GM19035 (cell line): ENCODE measurements around the gene CORO1C.

Source experiments
- ATAC-seq: cut with Tn5 transposase; IDR thresholded peaks from one replicate; pipeline ENCODE4 v1.9.1; 2021; ENCODE audit not compliant: unreplicated experiment

The CORO1C gene

GRCh38 chr12:108727868-108728735, 3.2 kb downstream of the CORO1C start:
- ATAC-seq: no peak

GRCh38 chr12:108727161-108727560, 4.2 kb downstream of the CORO1C start:
- no peak for ATAC-seq

- ATAC-seq: no peak
Observed at GRCh38 chr12:108724890-108725151, 6.5 kb downstream of the CORO1C start.

DNA sequence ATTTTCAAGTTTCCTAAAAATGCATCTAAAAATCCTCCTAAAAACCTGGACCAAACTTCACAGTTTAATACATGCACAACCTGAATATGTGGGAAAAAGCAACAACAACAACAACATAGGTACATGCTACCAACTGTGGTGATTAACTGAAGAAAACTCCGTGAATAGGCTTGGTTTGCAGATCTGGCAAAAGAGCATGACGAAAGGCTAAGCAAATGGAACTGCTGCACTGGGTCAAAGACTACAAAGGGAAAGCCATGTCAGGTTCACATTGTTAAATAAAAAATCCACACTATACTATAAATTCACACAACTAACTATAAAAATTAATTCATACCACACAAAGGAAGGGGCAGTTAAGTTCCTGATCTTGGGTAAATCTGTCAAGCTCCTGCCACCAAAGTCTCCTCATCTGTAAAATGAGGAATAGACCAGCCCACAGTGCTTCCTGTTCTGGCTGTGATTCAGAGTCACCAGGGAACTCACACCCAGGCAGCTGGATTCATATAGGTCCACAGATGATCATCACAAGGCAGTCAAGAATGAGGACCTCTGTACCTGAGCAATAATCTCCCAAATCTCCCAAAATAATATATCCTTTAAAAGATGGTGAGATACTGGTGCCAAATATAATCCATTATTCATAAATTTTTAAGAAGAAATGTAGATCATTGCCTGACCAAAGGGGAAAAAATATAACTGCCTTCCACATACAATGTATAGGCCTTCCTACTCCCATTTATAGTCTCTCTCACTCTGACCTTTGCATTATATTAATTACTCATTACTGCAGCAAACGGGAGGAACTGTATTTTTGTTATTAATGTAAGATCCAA, 7.0 kb downstream of the CORO1C start:
- no peak for ATAC-seq

GRCh38 chr12:108722992-108723766, 8.1 kb downstream of the CORO1C start:
- no peak for ATAC-seq

DNA sequence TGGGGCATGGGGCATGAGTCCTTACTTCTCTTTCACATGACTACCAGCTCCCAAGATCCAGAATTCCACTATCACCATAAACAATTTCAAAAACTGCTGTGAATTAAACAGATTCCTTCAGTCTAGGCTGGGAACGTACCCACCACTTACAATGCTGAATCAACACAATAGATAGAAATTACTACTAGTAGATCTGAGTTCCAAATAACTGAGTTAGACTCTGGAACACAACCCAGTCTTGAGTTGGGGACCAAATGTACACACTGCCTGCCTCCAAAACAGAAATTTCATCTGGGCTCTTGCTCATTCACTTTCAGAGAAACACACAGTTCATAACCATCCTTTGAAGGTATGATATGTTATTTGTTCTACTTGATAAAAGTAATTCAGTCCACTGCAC, 8.9 kb downstream of the CORO1C start:
- ATAC-seq: no peak

DNA sequence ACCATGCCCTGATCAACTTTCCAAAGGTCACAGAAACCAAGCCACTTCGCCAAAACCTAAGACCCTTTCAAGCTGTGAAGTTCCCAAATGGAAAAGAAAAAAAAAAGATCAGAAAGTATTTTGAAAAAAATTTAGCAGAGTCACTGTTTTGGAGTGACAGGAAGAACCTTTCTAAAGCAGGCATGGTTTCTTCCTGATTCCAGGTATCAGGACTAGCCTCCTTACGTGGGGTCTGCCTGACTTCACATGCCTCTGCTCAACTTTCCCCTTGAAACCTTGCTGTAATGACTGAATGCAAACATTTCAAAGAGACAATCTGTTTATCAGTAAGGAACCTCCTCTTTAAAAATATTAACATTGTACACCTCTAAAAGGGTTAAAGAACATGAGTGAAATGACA, 9.5 kb downstream of the CORO1C start:
- ATAC-seq: no peak

GRCh38 chr12:108720757-108721514, 10.4 kb downstream of the CORO1C start:
- ATAC-seq: no peak

- no peak for ATAC-seq
Observed at GRCh38 chr12:108717243-108717642, 14.1 kb downstream of the CORO1C start.

- ATAC-seq: no peak
Observed at GRCh38 chr12:108714866-108715265, 16.5 kb downstream of the CORO1C start.

DNA sequence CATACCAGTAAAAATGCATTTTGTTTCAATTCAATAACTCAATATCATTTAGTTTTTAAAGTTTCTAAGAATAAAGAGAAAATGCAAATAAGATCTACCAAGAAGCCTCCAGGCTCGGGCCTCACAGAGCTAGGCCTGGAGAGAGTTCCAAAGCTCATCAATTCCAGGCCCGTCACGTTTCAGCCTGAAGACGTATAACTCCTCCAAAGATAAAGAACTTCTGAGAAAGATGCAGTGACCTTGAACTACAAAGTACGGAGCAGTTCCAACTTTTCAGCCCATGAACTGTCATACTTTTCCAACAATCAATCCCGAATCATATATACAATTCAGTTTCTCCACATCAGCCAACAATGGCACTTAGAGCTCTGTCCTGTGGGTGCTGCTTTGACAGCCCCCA, 17.8 kb downstream of the CORO1C start:
- ATAC-seq: no peak

GRCh38 chr12:108712925-108713203, 18.5 kb downstream of the CORO1C start:
- ATAC-seq: no peak

DNA sequence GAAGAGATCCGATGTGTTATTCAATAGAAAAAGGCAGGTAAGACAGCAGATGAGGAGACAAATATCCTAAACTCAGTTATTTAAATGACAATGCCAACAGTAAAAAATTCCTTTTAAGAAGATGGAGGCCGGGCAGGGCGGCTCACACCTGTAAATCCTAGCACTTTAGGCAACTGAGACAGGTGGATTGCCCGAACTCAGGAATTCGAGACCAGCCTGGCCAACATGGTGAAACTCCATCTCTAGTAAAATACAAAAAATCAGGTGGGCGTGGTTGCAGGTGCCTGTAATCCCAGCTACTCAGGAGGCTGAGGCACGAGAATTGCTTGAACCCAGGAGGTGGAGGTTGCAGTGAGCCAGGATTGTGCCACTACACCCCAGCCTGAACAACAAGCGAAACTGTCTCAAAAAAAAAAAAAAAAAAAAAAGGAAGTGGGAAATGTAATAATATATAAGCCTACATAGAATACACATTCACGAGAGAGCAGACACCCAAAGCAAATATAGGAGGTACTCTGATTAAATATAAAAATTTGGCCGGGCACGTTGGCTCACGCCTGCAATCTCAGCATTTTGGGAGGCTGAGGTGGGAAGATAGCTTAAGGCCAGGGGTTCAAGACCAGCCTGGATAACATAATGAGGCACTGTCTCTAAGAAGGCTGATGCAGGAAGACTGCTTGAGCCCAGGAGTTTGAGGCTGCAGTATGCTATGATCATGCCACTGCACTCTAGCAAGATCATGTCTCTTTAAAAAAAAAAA, 19.0 kb downstream of the CORO1C start:
- no peak for ATAC-seq

GRCh38 chr12:108711489-108712164, 19.7 kb downstream of the CORO1C start:
- ATAC-seq: no peak

DNA sequence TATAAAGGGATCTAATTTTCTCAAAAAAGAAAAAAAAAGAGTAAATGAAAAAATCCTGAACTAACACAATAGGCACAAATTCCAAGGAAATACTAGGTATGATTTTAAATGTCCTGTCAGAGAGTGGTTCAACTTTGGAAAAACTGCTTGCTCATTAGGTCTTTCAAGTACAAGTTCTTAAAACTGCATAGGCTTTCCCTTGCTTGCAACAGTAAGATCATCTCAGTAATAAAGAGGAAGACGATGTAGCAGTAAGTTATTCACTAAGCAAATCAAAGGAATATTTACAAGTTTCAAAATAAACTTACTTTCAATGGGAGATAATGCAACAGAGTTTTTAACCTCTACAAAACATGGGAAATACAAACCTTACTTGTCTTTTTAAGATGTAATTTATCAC, 21.6 kb downstream of the CORO1C start:
- ATAC-seq: no peak

GRCh38 chr12:108704527-108704926, 26.8 kb downstream of the CORO1C start:
- no peak for ATAC-seq

- ATAC-seq: no peak
Observed at GRCh38 chr12:108702595-108703320, 28.6 kb downstream of the CORO1C start.

DNA sequence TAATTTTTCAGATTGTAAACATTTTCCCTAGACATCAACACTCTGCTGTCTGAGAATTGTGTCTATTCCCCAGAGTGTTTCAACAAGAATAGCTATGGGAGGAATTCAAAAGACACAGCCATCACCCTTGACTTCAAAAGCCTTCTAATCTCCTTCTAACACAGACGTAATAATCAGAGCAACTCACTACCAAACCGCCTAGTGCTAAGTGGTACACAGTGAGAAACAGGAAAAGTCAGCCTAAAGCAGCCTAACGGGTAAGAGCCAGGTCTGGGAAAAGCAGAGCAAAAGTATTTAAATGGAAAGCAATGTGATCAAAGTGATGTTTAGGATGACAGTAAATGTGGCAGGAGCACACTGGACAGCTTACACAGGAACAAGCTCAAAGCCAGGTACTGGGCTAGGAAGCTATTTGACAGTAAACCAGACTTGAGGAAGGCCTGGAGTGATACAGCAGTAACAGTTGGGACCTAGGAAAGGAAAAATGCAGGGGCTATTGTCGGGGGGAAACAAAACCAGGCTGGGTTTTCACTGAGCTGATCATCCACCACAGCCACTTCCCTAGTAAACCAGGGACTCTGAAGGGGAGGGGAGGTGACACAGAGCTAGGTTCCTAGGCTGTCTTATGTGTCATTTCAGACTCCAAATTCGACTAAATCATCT, 29.4 kb downstream of the CORO1C start:
- ATAC-seq: no peak
